ENCODE data around the gene CLDND1.

CLDND1 gene

GRCh38 chr3:98540346-98540745 lies 17.6 kb upstream of the CLDND1 start:
- DNase-seq (ENCODE audit: low read depth): no peak
- TF ChIP-seq CTCF (IDR thresholded peaks at IDR 0.05; ENCODE audit: insufficient read depth, low read depth, low read length, missing control alignments): no peak
- no peak overlapping the region for H3K4me3 ChIP-seq (ENCODE audit: low read length)

GRCh38 chr3:98536456-98537017 lies 13.8 kb upstream of the CLDND1 start:
- no peak overlapping the region for H3K4me3 ChIP-seq (ENCODE audit: low read length)
- DNase-seq (ENCODE audit: low read depth): peak; percentile 44
- no peak for TF ChIP-seq CTCF (IDR thresholded peaks at IDR 0.05; ENCODE audit: insufficient read depth, low read depth, low read length, missing control alignments)

GRCh38 chr3:98534734-98535133 lies 12.0 kb upstream of the CLDND1 start:
- H3K4me3 ChIP-seq (ENCODE audit: low read length): no peak overlapping the region
- no peak for TF ChIP-seq CTCF (IDR thresholded peaks at IDR 0.05; ENCODE audit: insufficient read depth, low read depth, low read length, missing control alignments)
- DNase-seq (ENCODE audit: low read depth): no peak

GRCh38 chr3:98534168-98534567 lies 11.5 kb upstream of the CLDND1 start:
- DNase-seq (ENCODE audit: low read depth): no peak
- no peak for TF ChIP-seq CTCF (IDR thresholded peaks at IDR 0.05; ENCODE audit: insufficient read depth, low read depth, low read length, missing control alignments)
- H3K4me3 ChIP-seq (ENCODE audit: low read length): no peak overlapping the region

- no peak for TF ChIP-seq CTCF (IDR thresholded peaks at IDR 0.05; ENCODE audit: insufficient read depth, low read depth, low read length, missing control alignments)
- DNase-seq (ENCODE audit: low read depth): no peak
- no peak overlapping the region for H3K4me3 ChIP-seq (ENCODE audit: low read length)
Measured at GRCh38 chr3:98532709-98533571, 10.2 kb upstream of the CLDND1 start.

GRCh38 chr3:98532275-98532637 lies 9.6 kb upstream of the CLDND1 start:
- no peak for DNase-seq (ENCODE audit: low read depth)
- TF ChIP-seq CTCF (IDR thresholded peaks at IDR 0.05; ENCODE audit: insufficient read depth, low read depth, low read length, missing control alignments): no peak
- no peak overlapping the region for H3K4me3 ChIP-seq (ENCODE audit: low read length)

Measured in epithelial cell of esophagus (primary cell).